GM06990 (cell line): ENCODE results near the gene HOXC12.

ENCODE experiments used
- DNase-seq: peaks from one replicate; pipeline ENCODE4 v3.0.0-alpha.2; 2011; ENCODE audit not compliant: insufficient read length; ENCODE audit errors: extremely low read depth
- H3K27me3 ChIP-seq: replicated peaks from 2 replicates; pipeline ENCODE4 v1.6.0; 2011; ENCODE audit warnings: low read length; ENCODE audit not compliant: control insufficient read depth, insufficient read depth
- H3K36me3 ChIP-seq: 2 replicates; pipeline ENCODE4 v1.5.1; 2011; ENCODE audit warnings: low read length; ENCODE audit not compliant: control insufficient read depth, insufficient read depth
- H3K4me3 ChIP-seq: replicated peaks from 2 replicates; pipeline ENCODE4 v1.5.1; 2011; ENCODE audit warnings: low read depth, mild to moderate bottlenecking, control low read depth, low read length
- TF ChIP-seq, protein P1 (sequence below): IDR thresholded peaks from 2 replicates; pipeline ENCODE4 v1.5.1; 2011; ENCODE audit warnings: low read length, control low read depth, mild to moderate bottlenecking, inconsistent platforms; ENCODE audit not compliant: insufficient read depth, poor library complexity, severe bottlenecking

Gene HOXC12

DNA sequence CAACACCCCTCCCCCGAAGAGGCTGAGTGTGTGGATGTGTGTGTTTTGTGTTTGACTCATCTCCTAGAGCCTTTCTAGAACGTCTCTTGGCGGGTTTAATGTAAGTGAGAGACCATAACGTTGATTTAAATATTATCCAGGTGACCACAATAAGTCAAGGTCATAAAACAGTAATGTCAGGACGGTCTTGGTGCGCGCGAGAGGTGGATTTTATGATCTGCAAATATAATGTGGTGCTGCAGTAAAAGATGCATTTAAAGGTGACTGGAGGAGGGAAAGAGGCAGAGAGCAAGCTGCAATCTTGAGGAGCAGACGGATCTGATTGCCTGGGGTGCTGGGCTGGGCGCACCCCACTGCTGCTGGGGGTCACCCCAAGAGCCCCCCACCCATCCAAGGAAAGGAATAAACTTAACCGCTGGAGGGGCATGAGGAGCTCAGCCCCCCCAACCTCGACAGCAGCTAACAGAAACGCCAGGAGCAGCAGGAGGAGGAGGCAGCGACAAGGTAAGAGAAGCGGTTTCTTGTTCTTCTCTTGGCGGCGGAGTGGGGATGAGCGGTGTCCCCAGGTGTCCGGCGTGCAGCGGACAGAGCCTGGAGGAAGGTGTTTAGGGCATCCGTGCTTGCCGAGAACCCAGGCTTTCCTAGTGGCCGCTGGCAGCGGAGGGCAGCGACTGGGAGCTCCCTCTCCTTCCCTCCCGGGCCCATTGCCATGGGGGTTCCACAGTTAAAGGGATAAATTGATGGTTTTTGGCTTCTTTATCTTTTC, 35.8 kb downstream of the HOXC12 start:
- Histone ChIP-seq H3K4me3 (no peak overlapping the region), H3K36me3 (no peaks in the 10 kb centered on the region), H3K27me3 (peaks cover 12% of the 10 kb centered on the region)
- DNase-seq: no peak
- TF ChIP-seq, protein P1, sequence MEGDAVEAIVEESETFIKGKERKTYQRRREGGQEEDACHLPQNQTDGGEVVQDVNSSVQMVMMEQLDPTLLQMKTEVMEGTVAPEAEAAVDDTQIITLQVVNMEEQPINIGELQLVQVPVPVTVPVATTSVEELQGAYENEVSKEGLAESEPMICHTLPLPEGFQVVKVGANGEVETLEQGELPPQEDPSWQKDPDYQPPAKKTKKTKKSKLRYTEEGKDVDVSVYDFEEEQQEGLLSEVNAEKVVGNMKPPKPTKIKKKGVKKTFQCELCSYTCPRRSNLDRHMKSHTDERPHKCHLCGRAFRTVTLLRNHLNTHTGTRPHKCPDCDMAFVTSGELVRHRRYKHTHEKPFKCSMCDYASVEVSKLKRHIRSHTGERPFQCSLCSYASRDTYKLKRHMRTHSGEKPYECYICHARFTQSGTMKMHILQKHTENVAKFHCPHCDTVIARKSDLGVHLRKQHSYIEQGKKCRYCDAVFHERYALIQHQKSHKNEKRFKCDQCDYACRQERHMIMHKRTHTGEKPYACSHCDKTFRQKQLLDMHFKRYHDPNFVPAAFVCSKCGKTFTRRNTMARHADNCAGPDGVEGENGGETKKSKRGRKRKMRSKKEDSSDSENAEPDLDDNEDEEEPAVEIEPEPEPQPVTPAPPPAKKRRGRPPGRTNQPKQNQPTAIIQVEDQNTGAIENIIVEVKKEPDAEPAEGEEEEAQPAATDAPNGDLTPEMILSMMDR: no peak

DNA sequence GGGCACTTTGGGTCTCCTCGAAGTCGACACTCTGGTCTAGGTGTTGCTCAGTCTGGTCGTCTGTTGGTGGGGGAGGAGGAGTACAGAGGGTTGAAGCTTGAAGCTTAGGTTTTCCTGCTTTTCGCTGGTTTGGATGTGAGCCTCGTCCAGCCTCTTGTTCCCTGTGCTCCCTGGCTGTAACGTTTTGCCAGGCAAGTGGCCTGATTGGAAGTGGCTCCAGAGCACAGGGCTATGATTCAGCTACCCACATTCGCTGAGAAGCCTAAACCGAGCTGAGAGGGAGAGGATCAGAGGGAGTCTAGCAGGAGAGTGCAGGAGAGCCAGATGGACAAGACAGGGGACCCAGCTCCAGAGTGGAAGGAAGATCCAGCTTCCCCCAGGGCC, 36.4 kb downstream of the HOXC12 start:
- H3K27me3 ChIP-seq: peaks cover 12% of the 10 kb centered on the region

DNA sequence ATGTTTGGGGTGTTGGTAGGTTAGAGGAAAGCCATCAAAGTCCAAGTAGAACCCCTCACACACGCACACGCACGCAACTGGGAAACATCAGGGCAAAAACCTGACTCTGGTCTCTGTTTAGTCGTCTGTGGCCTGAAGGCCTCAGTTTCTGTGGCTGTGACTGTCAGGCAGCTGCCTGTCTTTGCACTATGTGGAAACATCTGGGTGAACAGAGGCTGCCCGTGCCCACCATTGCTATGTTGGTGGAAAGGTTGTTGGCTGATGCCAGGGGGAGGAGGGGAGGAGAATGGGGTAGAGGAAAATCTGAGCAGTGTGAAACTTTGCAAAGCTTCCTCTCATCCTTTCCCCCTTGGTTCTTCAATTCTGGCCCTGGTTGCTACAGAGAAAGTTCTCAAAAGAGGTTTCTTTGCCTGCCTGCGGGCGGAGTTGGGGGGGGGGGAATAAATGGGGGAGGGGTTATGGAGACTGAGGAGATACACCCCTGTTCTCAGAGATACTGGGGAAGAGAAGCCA, 37.7 kb downstream of the HOXC12 start:
- no peak for DNase-seq

More for the DNA sequence above, 36.4 kb downstream of the HOXC12 start:
- TF ChIP-seq, protein P1: no peak
- no peak for DNase-seq
- no peak overlapping the region for H3K4me3 ChIP-seq
- H3K36me3 ChIP-seq: no peaks in the 10 kb centered on the region

DNA sequence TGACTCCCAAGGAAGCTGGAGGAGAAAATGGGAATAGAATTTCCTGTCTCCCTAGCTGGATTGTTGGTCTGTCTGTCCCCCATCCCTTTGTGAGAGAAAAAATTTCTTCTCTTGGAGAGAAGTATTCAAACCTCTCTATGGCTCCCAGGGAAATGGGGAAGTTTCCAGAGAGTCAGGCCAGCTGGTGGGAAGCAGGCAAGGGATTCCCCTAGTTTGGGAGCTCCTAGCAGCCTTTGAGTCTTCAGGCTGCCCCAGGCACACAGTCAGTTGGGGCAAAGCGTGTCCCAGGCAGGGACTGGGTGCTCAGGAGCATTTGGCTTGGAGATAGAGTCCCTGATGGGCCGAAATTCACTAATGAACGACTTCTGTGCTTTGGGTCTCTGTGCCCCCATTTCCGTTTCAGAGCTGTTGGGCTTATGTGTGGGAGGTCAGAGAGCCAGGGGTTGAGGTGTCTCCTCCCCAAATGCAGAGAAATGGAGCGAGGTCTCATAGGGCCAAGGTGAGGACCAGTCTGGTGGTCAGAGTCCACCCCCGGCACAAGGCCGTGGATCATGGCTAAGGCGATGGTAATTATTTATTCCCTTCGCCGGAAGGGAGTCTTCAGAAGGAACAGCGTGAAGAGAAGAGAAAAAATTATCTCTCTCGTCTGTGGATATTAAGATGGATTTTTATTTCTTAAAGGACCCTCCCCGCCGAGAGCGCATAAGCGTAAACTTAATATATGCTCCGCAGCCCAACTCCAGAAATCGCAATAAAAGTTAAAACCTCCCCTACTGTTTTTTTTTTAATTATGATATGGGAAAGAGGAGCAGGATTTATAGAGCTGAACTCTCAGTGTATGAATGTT, 38.7 kb downstream of the HOXC12 start:
- peaks cover 11% of the 10 kb centered on the region for H3K27me3 ChIP-seq
- H3K4me3 ChIP-seq: no peak overlapping the region
- TF ChIP-seq, protein P1: no peak
- no peak for DNase-seq
- no peaks in the 10 kb centered on the region for H3K36me3 ChIP-seq

More for the DNA sequence above, 37.7 kb downstream of the HOXC12 start:
- TF ChIP-seq, protein P1: no peak
- Histone ChIP-seq H3K4me3 (no peak overlapping the region), H3K27me3 (peaks cover 11% of the 10 kb centered on the region), H3K36me3 (no peaks in the 10 kb centered on the region)

DNA sequence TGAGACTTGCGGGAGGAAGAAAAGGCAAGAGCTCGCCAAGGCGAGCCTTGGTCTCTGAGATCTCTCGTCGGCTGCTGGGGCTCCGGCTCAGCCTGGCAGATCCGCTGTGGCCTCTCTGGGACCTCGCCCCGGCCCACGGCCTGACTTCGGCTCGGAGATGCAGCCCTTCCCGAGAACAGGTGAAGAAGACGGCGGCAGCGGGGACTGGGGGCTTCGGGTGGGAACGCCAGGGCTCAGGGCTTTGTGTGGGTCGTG, 39.2 kb downstream of the HOXC12 start:
- no peak for DNase-seq
- Histone ChIP-seq H3K36me3 (no peaks in the 10 kb centered on the region), H3K27me3 (peaks cover 11% of the 10 kb centered on the region), H3K4me3 (no peak overlapping the region)
- TF ChIP-seq, protein P1: no peak
